H1 (cell line): Measurements from ENCODE around the gene SOCS6. TPM values are rescaled to one million over a fixed set of nuclear protein-coding genes. Genes with fewer than 3 reads are reported as not detected.

Source experiments
- CTCF ChIA-PET: fragments of 300-600 bp; sonication (Branson Sonifier 250); formaldehyde crosslinking; loops from one replicate; lab custom pipeline; 2021; ENCODE audit not compliant: partially characterized antibody; lab: Charles Lee
- POLR2A ChIA-PET: fragments of 300-600 bp; sonication (Branson Sonifier 250); formaldehyde crosslinking; loops from one replicate; lab custom pipeline; 2021; ENCODE audit warnings: inconsistent platforms; ENCODE audit not compliant: partially characterized antibody; lab: Charles Lee
- DNase-seq, 2 experiments: peaks; one replicate each; pipeline versions ENCODE4 v3.0.0 to v3.0.0-alpha.2; 2010 to 2022; ENCODE audit warnings: low spot score in 2 of 2, low read depth in 1 of 2, mixed read lengths in 1 of 2
- FAIRE-seq: peaks from 2 replicates; lab custom pipeline; 2011; peaks lifted over from hg19 to GRCh38; lab: Jason Lieb, UNC
- H2AFZ ChIP-seq: 2 replicates; pipeline ENCODE4 v1.8.1; 2012; ENCODE audit warnings: low read length, inconsistent platforms
- H2AK5ac ChIP-seq: 2 replicates; pipeline ENCODE4 v1.6.1; 2013; ENCODE audit warnings: low read depth, low read length
- H2BK120ac ChIP-seq: replicated peaks from 2 replicates; pipeline ENCODE3; 2013; ENCODE audit warnings: low read depth, low read length, inconsistent platforms
- H2BK12ac ChIP-seq: 2 replicates; pipeline ENCODE4 v1.6.1; 2013; ENCODE audit warnings: low read depth, low read length
- H2BK15ac ChIP-seq: 2 replicates; pipeline ENCODE4 v1.6.1; 2013; ENCODE audit warnings: low read length
- H2BK20ac ChIP-seq: 2 replicates; pipeline ENCODE4 v1.6.1; 2013; ENCODE audit warnings: low read length
- H2BK5ac ChIP-seq: 2 replicates; pipeline ENCODE4 v1.6.1; 2013; ENCODE audit warnings: low read depth, low read length
- H3K14ac ChIP-seq: 2 replicates; pipeline ENCODE4 v1.6.1; 2013; ENCODE audit warnings: inconsistent platforms; ENCODE audit not compliant: insufficient read length
- H3K18ac ChIP-seq: 2 replicates; pipeline ENCODE4 v1.6.1; 2013; ENCODE audit warnings: low read length; ENCODE audit errors: extremely low read depth
- H3K23ac ChIP-seq: 2 replicates; pipeline ENCODE4 v1.6.1; 2013; ENCODE audit warnings: inconsistent platforms; ENCODE audit not compliant: insufficient read length
- H3K23me2 ChIP-seq: 2 replicates; pipeline ENCODE4 v1.6.1; 2013; ENCODE audit warnings: low read depth, low read length
- H3K27ac ChIP-seq: 2 replicates; pipeline ENCODE4 v1.6.1; 2011; ENCODE audit warnings: low read depth, low read length, inconsistent platforms
- H3K27me3 ChIP-seq, 4 experiments: replicated peaks in 1 of 4; 1 replicate in 1 of 4; 2 replicates in 3 of 4; pipeline versions ENCODE4 v1.6.1 to v1.8.1; 2011 to 2013; ENCODE audit warnings: low read length in 3 of 4, mild to moderate bottlenecking in 3 of 4, inconsistent platforms in 2 of 4, mixed read lengths in 2 of 4, moderate library complexity in 1 of 4; ENCODE audit not compliant: control insufficient read depth in 3 of 4, insufficient read depth in 3 of 4; ENCODE audit errors: extremely low read depth in 1 of 4
- H3K36me3 ChIP-seq, 4 experiments: 2 replicates each; pipeline versions ENCODE4 v1.6.1 to v1.8.1; 2011 to 2013; ENCODE audit warnings: mild to moderate bottlenecking in 4 of 4, low read length in 3 of 4, moderate library complexity in 2 of 4, control low read depth in 1 of 4, inconsistent platforms in 1 of 4; ENCODE audit not compliant: insufficient read depth in 4 of 4, control insufficient read depth in 2 of 4
- H3K4ac ChIP-seq: replicated peaks from 2 replicates; pipeline ENCODE3; 2013; ENCODE audit warnings: low read length, low read depth, mixed read lengths, inconsistent platforms; ENCODE audit not compliant: insufficient read length
- H3K4me1 ChIP-seq, 4 experiments: replicated peaks in 1 of 4; 1 replicate in 1 of 4; 2 replicates in 3 of 4; pipeline versions ENCODE4 v1.6.1 to v1.8.1; 2011 to 2013; ENCODE audit warnings: low read length in 3 of 4, inconsistent platforms in 2 of 4, mixed read lengths in 1 of 4; ENCODE audit not compliant: insufficient read depth in 4 of 4, control insufficient read depth in 3 of 4
- H3K4me2 ChIP-seq, 2 experiments: 2 replicates each; pipeline versions ENCODE4 v1.6.1 to v1.8.1; 2011 to 2013; ENCODE audit warnings: low read depth in 2 of 2, low read length in 2 of 2, control low read depth in 1 of 2, inconsistent platforms in 1 of 2, mild to moderate bottlenecking in 1 of 2; ENCODE audit not compliant: insufficient read depth in 1 of 2
- H3K4me3 ChIP-seq, 4 experiments: fragments of 200-600, 300-600 bp in 1 of 4; sonication (generic), shearing (Covaris generic), sonication (Bioruptor Twin) in 1 of 4; 2 replicates each; pipeline versions ENCODE4 v1.5.1 to v1.8.1; 2011 to 2016; ENCODE audit warnings: low read length in 4 of 4, low read depth in 3 of 4, control low read depth in 2 of 4, inconsistent platforms in 2 of 4, mild to moderate bottlenecking in 2 of 4, mixed read lengths in 1 of 4, moderate library complexity in 1 of 4; ENCODE audit not compliant: insufficient read depth in 2 of 4; ENCODE audit errors: extremely low read depth in 1 of 4
- H3K56ac ChIP-seq: replicated peaks from 2 replicates; pipeline ENCODE3; 2013; ENCODE audit warnings: low read depth, mild to moderate bottlenecking, mixed read lengths, low read length, inconsistent platforms; ENCODE audit not compliant: insufficient read length
- H3K79me1 ChIP-seq: 2 replicates; pipeline ENCODE4 v1.6.1; 2013; ENCODE audit warnings: low read depth, low read length, control low read depth
- H3K79me2 ChIP-seq, 2 experiments: 2 replicates each; pipeline versions ENCODE4 v1.6.1 to v1.8.1; 2012 to 2013; ENCODE audit warnings: low read length in 2 of 2, mild to moderate bottlenecking in 2 of 2, inconsistent platforms in 1 of 2; ENCODE audit not compliant: insufficient read depth in 2 of 2, control insufficient read depth in 1 of 2
- H3K9ac ChIP-seq, 4 experiments: replicated peaks in 1 of 4; 1 replicate in 1 of 4; 2 replicates in 3 of 4; pipeline versions ENCODE4 v1.6.1 to v1.8.1; 2011 to 2013; ENCODE audit warnings: low read depth in 3 of 4, low read length in 3 of 4, control low read depth in 2 of 4, mild to moderate bottlenecking in 2 of 4, moderate library complexity in 2 of 4, inconsistent platforms in 1 of 4; ENCODE audit errors: extremely low read depth in 1 of 4
- H3K9me3 ChIP-seq, 2 experiments: 2 replicates each; pipeline versions ENCODE4 v1.6.1 to v1.8.1; 2012 to 2013; ENCODE audit warnings: mild to moderate bottlenecking in 2 of 2, moderate library complexity in 2 of 2, control low read depth in 1 of 2, inconsistent platforms in 1 of 2, low read depth in 1 of 2, low read length in 1 of 2, mixed read lengths in 1 of 2; ENCODE audit not compliant: insufficient read depth in 2 of 2
- H4K20me1 ChIP-seq, 2 experiments: replicated peaks in 1 of 2; 2 replicates each; pipeline versions ENCODE3 to v1.8.1; 2011 to 2013; ENCODE audit warnings: inconsistent platforms in 2 of 2, low read length in 2 of 2, mild to moderate bottlenecking in 1 of 2; ENCODE audit not compliant: insufficient read depth in 2 of 2, control insufficient read depth in 1 of 2
- H4K5ac ChIP-seq: 2 replicates; pipeline ENCODE4 v1.6.1; 2013; ENCODE audit warnings: low read length, low read depth, mixed read lengths, inconsistent platforms; ENCODE audit not compliant: insufficient read length
- H4K8ac ChIP-seq: 2 replicates; pipeline ENCODE4 v1.8.0; 2013; ENCODE audit warnings: mild to moderate bottlenecking, moderate library complexity, low read length, inconsistent platforms; ENCODE audit not compliant: insufficient read depth; ENCODE audit errors: extremely low read depth
- H4K91ac ChIP-seq: replicated peaks from 2 replicates; pipeline ENCODE3; 2013; ENCODE audit warnings: low read length, mixed read lengths, inconsistent platforms; ENCODE audit not compliant: insufficient read length
- JUN ChIP-seq: IDR thresholded peaks from 2 replicates; pipeline ENCODE4 v1.6.1; 2011; ENCODE audit warnings: low read depth, mild to moderate bottlenecking, improper control_type of control experiment, low read length
- SIRT6 ChIP-seq: IDR thresholded peaks from one replicate; pipeline ENCODE4 v1.7.1; 2012; ENCODE audit warnings: low read length, inconsistent platforms
- WGBS, 2 experiments: shearing (Covaris generic) in 1 of 2; methylation state at CpG; one replicate each; pipeline versions ENCODE4 v1.1.6 to v1.1.7; 2013 to 2015; ENCODE audit warnings: low lambda C conversion rate in 2 of 2, mixed read lengths in 2 of 2, inconsistent platforms in 1 of 2, low coverage in 1 of 2, missing lambda C conversion rate in 1 of 2; ENCODE audit not compliant: insufficient replicate concordance in 2 of 2, insufficient coverage in 1 of 2, insufficient read length in 1 of 2; ENCODE audit errors: extremely low coverage in 1 of 2, missing lambda C conversion rate in 1 of 2; 5-methylcytosine and 5-hydroxymethylcytosine counted together
- polyA plus RNA-seq, 7 experiments: library from polyadenylated mRNA; depleted of rRNA in 3 of 7; stranded (reverse) in 5 of 7; unstranded in 2 of 7; fragments of >200 nt in 5 of 7; fragments of 200-250 nt in 2 of 7; gene quantifications; 1 replicate in 5 of 7; 2 replicates in 1 of 7; 4 replicates in 1 of 7; pipeline versions ENCODE4 v1.2.1 to v1.2.3, GENCODE V29; 2011 to 2013; ENCODE audit warnings: missing spikeins in 2 of 7, mixed read lengths in 2 of 7
- total RNA-seq: library from RNA; stranded (reverse); fragmentation: NEBNext Ultra II Directional; extraction: Animal tissue kit (Norgen Biotek cat#: 25700); gene quantifications from 2 replicates; pipeline ENCODE4 v1.2.1, GENCODE V29; 2021
- TF ChIP-seq, protein P1 (sequence below): IDR thresholded peaks from 2 replicates; pipeline ENCODE4 v1.6.1; 2012; ENCODE audit warnings: inconsistent platforms

SOCS6 gene
- total and polyA plus RNA-seq, 2 of the 8 experiments (the other 6 are each of a cell fraction or from before 2014, with no cell fraction given) = 9.1 to 22.9 TPM

DNA sequence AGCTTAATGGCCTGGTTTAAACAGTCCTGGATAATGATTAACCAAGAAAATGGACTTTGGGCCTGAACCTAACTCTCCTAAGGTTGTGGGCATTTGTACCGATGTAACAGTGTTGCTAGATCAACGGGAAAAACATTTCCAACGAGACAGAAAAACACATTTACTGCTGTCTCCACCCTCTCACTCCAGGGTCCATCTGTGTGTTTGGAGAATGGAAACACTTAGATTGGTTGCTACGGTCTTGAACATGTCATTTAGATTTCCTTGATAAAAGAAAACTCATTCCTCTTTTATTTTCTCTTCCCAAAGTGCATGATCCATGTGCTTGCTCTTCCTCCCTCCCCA, 88.0 kb downstream of the SOCS6 start:
- Histone ChIP-seq H3K79me1 (no peaks in the 10 kb centered on the region), H2BK5ac (no peak overlapping the region), H3K79me2 (no peaks in the 10 kb centered on the region), H3K9ac (no peak overlapping the region), H2BK15ac (no peak overlapping the region), H3K9me3 (no peaks in the 10 kb centered on the region), H4K8ac (no peak overlapping the region), H3K27me3 (no peaks in the 10 kb centered on the region), H4K91ac (no peak overlapping the region), H4K20me1 (no peaks in the 10 kb centered on the region), H2BK12ac (no peak overlapping the region), H2BK120ac (no peak overlapping the region), H2BK20ac (no peak overlapping the region), H3K23me2 (no peaks in the 10 kb centered on the region), H3K23ac (no peak overlapping the region), H3K4me1 (no peaks in the 10 kb centered on the region), H2AK5ac (no peak overlapping the region), H3K36me3 (no peaks in the 10 kb centered on the region), H3K27ac (no peak overlapping the region), H3K4ac (no peak overlapping the region), H4K5ac (no peak overlapping the region), H3K14ac (no peak overlapping the region), H3K18ac (no peak overlapping the region), H3K4me2 (no peak overlapping the region), H2AFZ (0 out of 2 replicates have a peak overlapping the region, but pooled peaks have one; percentile 41), H3K4me3 (no peak overlapping the region), H3K56ac (no peak overlapping the region)
- TF ChIP-seq JUN = no peak
- TF ChIP-seq SIRT6 = no peak
- TF ChIP-seq, protein P1, sequence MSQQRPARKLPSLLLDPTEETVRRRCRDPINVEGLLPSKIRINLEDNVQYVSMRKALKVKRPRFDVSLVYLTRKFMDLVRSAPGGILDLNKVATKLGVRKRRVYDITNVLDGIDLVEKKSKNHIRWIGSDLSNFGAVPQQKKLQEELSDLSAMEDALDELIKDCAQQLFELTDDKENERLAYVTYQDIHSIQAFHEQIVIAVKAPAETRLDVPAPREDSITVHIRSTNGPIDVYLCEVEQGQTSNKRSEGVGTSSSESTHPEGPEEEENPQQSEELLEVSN = no peak
- ChIA-PET POLR2A (no interaction called here), CTCF (no interaction called here)
- FAIRE-seq = no peak
- no peak for DNase-seq
- WGBS, 2 experiments = 88% methylated on average over 4 of the region's 4 CpGs; no CpG with 5 or more reads in 1 of the 2 experiments
